IMR-90 (cell line): ENCODE results near the gene DCHS1. TPM values are rescaled to one million over a fixed set of nuclear protein-coding genes. Genes with fewer than 3 reads are reported as not detected.
"Not testable (repeated sequence)": the region's sequence is repeated elsewhere in the genome, so short reads cannot be mapped to it uniquely, and the experiment has no call there.

ENCODE experiments used
- ATAC-seq: fragments of 200-7000 bp; cut with Tn5 transposase; 2 replicates; pipeline ENCODE4 v1.9.1; 2020; ENCODE audit warnings: low read depth, mild to moderate bottlenecking, moderate library complexity
- BruUV-seq: library from RNA; stranded (reverse); fragments of 400-500 nt; replicated peaks from 2 replicates; lab custom pipeline; 2021; lab: Mats Ljungman, UMichigan
- CTCF ChIA-PET: fragments of 300-600 bp; formaldehyde crosslinking; extraction: SDS; loops from one replicate; lab custom pipeline; 2021; ENCODE audit warnings: antibody characterized with exemption; lab: Yijun Ruan, JAX
- POLR2A ChIA-PET: fragments of 300-600 bp; sonication (Branson Sonifier 250); formaldehyde crosslinking; loops from one replicate; lab custom pipeline; 2022; ENCODE audit warnings: antibody characterized with exemption; ENCODE audit not compliant: unreplicated experiment; lab: Charles Lee
- DNase-seq: peaks from one replicate; pipeline ENCODE4 v3.0.0; 2013
- H2AFZ ChIP-seq: replicated peaks from 2 replicates; pipeline ENCODE3; 2013; ENCODE audit warnings: low read length, mild to moderate bottlenecking; ENCODE audit not compliant: poor library complexity
- H2AK5ac ChIP-seq: 2 replicates; pipeline ENCODE4 v1.6.1; 2013; ENCODE audit warnings: low read depth, low read length, inconsistent platforms
- H2AK9ac ChIP-seq: replicated peaks from 2 replicates; pipeline ENCODE3; 2013; ENCODE audit warnings: mild to moderate bottlenecking, low read depth, low read length, moderate library complexity; ENCODE audit not compliant: poor library complexity
- H2BK120ac ChIP-seq: 2 replicates; pipeline ENCODE4 v1.6.1; 2013; ENCODE audit warnings: low read depth, low read length, inconsistent platforms
- H2BK15ac ChIP-seq: 3 replicates; pipeline ENCODE4 v1.6.1; 2013; ENCODE audit warnings: low read depth, low read length, inconsistent platforms
- H2BK20ac ChIP-seq: 2 replicates; pipeline ENCODE4 v1.6.1; 2013; ENCODE audit warnings: low read depth, mild to moderate bottlenecking, inconsistent platforms, low read length, moderate library complexity
- H2BK5ac ChIP-seq: 2 replicates; pipeline ENCODE4 v1.6.1; 2013; ENCODE audit warnings: mild to moderate bottlenecking, low read depth, low read length, inconsistent platforms; ENCODE audit not compliant: poor library complexity, severe bottlenecking
- H3K14ac ChIP-seq: replicated peaks from 2 replicates; pipeline ENCODE4 v1.6.1; 2013; ENCODE audit warnings: low read depth, low read length, inconsistent platforms
- H3K18ac ChIP-seq: 2 replicates; pipeline ENCODE4 v1.6.1; 2013; ENCODE audit warnings: low read depth, low read length, control low read depth
- H3K23ac ChIP-seq: 2 replicates; pipeline ENCODE4 v1.6.1; 2013; ENCODE audit warnings: low read depth, low read length, inconsistent platforms
- H3K27ac ChIP-seq: 2 replicates; pipeline ENCODE4 v1.5.1; 2013; ENCODE audit warnings: mild to moderate bottlenecking, control low read depth, low read length; ENCODE audit not compliant: insufficient read depth
- H3K27me3 ChIP-seq: 2 replicates; pipeline ENCODE4 v1.6.1; 2013; ENCODE audit warnings: low read length; ENCODE audit not compliant: control insufficient read depth, insufficient read depth
- H3K36me3 ChIP-seq: 2 replicates; pipeline ENCODE4 v1.6.1; 2013; ENCODE audit warnings: low read length, mixed read lengths; ENCODE audit not compliant: control insufficient read depth, insufficient read depth
- H3K4ac ChIP-seq: 2 replicates; pipeline ENCODE4 v1.6.1; 2013; ENCODE audit warnings: low read depth, low read length, inconsistent platforms
- H3K4me1 ChIP-seq: 2 replicates; pipeline ENCODE4 v1.6.1; 2013; ENCODE audit warnings: low read length, mixed read lengths; ENCODE audit not compliant: control insufficient read depth, insufficient read depth
- H3K4me2 ChIP-seq: 2 replicates; pipeline ENCODE4 v1.6.1; 2013; ENCODE audit warnings: low read depth, mild to moderate bottlenecking, control low read depth, low read length, moderate library complexity
- H3K4me3 ChIP-seq: 2 replicates; pipeline ENCODE4 v1.5.1; 2013; ENCODE audit warnings: low read depth, mild to moderate bottlenecking, control low read depth, low read length, moderate library complexity; ENCODE audit not compliant: insufficient read depth
- H3K56ac ChIP-seq: 2 replicates; pipeline ENCODE4 v1.6.1; 2013; ENCODE audit warnings: low read length, inconsistent platforms; ENCODE audit not compliant: insufficient read depth; ENCODE audit errors: extremely low read depth
- H3K79me1 ChIP-seq, 2 experiments: 2 replicates each; pipeline ENCODE4 v1.6.1; 2013; ENCODE audit warnings: low read length in 2 of 2, inconsistent platforms in 1 of 2, low read depth in 1 of 2
- H3K9ac ChIP-seq: 2 replicates; pipeline ENCODE4 v1.6.1; 2013; ENCODE audit warnings: low read depth, low read length, control low read depth
- H3K9me1 ChIP-seq: 2 replicates; pipeline ENCODE4 v1.6.1; 2013; ENCODE audit warnings: low read length, inconsistent platforms; ENCODE audit not compliant: insufficient read depth
- H3K9me3 ChIP-seq: 2 replicates; pipeline ENCODE4 v1.6.1; 2013; ENCODE audit warnings: low read length; ENCODE audit not compliant: control insufficient read depth, insufficient read depth
- H4K20me1 ChIP-seq: 2 replicates; pipeline ENCODE4 v1.6.1; 2013; ENCODE audit warnings: low read length, inconsistent platforms; ENCODE audit not compliant: insufficient read depth
- H4K5ac ChIP-seq: 2 replicates; pipeline ENCODE4 v1.6.1; 2013; ENCODE audit warnings: mild to moderate bottlenecking, low read depth, low read length, control low read depth
- H4K8ac ChIP-seq, 2 experiments: 2 replicates each; pipeline ENCODE4 v1.6.1; 2013; ENCODE audit warnings: low read depth in 2 of 2, low read length in 2 of 2, control low read depth in 1 of 2, inconsistent platforms in 1 of 2
- H4K91ac ChIP-seq: 2 replicates; pipeline ENCODE4 v1.6.1; 2013; ENCODE audit warnings: low read depth, low read length, inconsistent platforms; ENCODE audit not compliant: insufficient read depth
- WGBS, 2 experiments: methylation state at CpG; one replicate each; pipeline versions ENCODE4 v1.1.5 to v1.1.7; 2013; ENCODE audit warnings: missing lambda C conversion rate in 2 of 2; ENCODE audit not compliant: insufficient read length in 1 of 2; ENCODE audit errors: extremely low coverage in 2 of 2; 5-methylcytosine and 5-hydroxymethylcytosine counted together
- dilution Hi-C: fragments of 300-500 bp; cut with HindIII; formaldehyde crosslinking; loops from one replicate; pipeline ENCODE4 v1.14.3; 2018; ENCODE audit warnings: low sequenced_read_pairs; ENCODE audit not compliant: unreplicated experiment
- in situ Hi-C: fragments of 300-500 bp; cut with MboI; formaldehyde crosslinking; loops from 3 replicates; pipeline ENCODE4 v1.14.3; 2019; ENCODE audit warnings: low sequenced_read_pairs, inconsistent platforms, mixed read lengths
- intact Hi-C: fragments of 100-400 bp; cut with micrococcal nuclease; formaldehyde crosslinking; loops from 2 replicates; pipeline ENCODE4 v1.10.0; 2022
- polyA plus RNA-seq, 3 experiments: library from polyadenylated mRNA; depleted of rRNA; stranded (reverse); fragments of >200 nt; gene quantifications; 2 replicates each; pipeline ENCODE4 v1.2.3, GENCODE V29; 2012; ENCODE audit warnings: low replicate concordance in 1 of 3
- total RNA-seq: library from RNA; depleted of rRNA; stranded (reverse); fragments of >200 nt; gene quantifications from 2 replicates; pipeline ENCODE4 v1.2.3, GENCODE V29; 2012

The DCHS1 gene
- total and polyA plus RNA-seq, 2 of the 4 experiments (the other 2 are of a cell fraction): 1.4 to 3.3 TPM

GRCh38 chr11:6701955-6702354 is 46.3 kb upstream of the DCHS1 start:
- H3K79me1 ChIP-seq, H4K91ac ChIP-seq, H4K5ac ChIP-seq, POLR2A ChIA-PET, H3K4me2 ChIP-seq, H2AK9ac ChIP-seq, ATAC-seq, BruUV-seq, H3K4me3 ChIP-seq, H2BK15ac ChIP-seq, H3K4me1 ChIP-seq, H3K27ac ChIP-seq, H3K4ac ChIP-seq, H3K23ac ChIP-seq, intact Hi-C loops, dilution Hi-C loops, H2BK20ac ChIP-seq, H4K20me1 ChIP-seq, H3K36me3 ChIP-seq, H4K8ac ChIP-seq, H3K9me3 ChIP-seq, DNase-seq, H3K18ac ChIP-seq, in situ Hi-C loops, H3K9ac ChIP-seq, H3K27me3 ChIP-seq, H2AFZ ChIP-seq, H3K9me1 ChIP-seq, H3K14ac ChIP-seq, H2AK5ac ChIP-seq, H2BK120ac ChIP-seq, H3K56ac ChIP-seq, H2BK5ac ChIP-seq: not testable (repeated sequence)
- no CpG with 5 or more reads among the region's 3 CpGs for WGBS, 2 experiments
- CTCF ChIA-PET: interaction anchor here (0.9 kb wide), 1 partner anchor 171 kb away, joined by 3 read pairs; no protein-coding TSS in a partner anchor
